GM10266 (cell line): ENCODE results near the gene CHAC2.
"Not testable (repeated sequence)": the region's sequence is repeated elsewhere in the genome, so short reads cannot be mapped to it uniquely, and the experiment has no call there.

Experiments used
- DNase-seq: peaks from one replicate; pipeline ENCODE4 v3.0.0; 2012; ENCODE audit errors: extremely low spot score
- TF ChIP-seq, protein P1 (sequence below): IDR thresholded peaks from 2 replicates; pipeline ENCODE4 v1.5.1; 2012; ENCODE audit warnings: mild to moderate bottlenecking, low read depth; ENCODE audit not compliant: control insufficient read depth, insufficient read depth; ENCODE audit errors: missing control alignments

CHAC2 gene

DNA sequence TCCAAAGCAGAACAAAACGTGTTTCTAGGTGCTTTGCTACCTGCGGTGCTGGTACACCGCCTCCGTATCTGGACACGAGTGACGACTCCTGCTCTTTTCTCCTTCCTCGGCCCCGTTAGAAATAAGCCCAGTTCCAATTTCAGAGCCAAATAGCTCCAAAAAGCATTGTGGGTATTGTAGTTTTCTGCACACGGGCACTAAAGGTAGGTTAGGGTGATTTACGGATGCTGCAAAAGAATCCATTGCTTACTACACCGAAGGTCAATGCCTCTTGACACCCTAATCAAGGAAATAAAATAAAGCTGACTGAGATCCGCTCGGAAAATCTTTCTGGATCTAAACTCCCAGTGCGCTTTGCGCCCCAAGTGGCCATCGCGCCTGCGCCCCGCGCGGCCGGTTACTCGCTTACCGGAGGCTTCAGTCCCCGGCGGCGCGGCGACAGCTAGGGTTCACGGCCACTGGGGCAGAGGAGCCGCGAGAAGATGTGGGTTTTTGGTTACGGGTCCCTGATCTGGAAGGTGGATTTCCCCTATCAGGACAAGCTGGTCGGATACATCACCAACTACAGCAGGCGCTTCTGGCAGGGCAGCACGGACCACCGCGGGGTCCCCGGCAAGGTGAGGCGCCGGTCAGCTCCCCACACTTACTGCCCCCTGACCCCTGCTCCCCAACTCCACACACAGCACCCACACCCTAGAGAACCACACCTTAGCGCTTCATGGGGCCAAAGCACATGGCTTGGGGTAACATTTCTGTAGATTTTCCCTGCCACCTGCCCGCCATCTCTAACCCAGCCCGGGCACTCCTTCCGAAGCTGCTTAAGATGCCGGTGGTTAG is at the start of gene CHAC2:
TSS of gene CHAC2 (plus strand) at position 400 of the 837 bp plus-strand sequence. CDS start at position 483, 83 bp downstream.
- TF ChIP-seq, protein P1, sequence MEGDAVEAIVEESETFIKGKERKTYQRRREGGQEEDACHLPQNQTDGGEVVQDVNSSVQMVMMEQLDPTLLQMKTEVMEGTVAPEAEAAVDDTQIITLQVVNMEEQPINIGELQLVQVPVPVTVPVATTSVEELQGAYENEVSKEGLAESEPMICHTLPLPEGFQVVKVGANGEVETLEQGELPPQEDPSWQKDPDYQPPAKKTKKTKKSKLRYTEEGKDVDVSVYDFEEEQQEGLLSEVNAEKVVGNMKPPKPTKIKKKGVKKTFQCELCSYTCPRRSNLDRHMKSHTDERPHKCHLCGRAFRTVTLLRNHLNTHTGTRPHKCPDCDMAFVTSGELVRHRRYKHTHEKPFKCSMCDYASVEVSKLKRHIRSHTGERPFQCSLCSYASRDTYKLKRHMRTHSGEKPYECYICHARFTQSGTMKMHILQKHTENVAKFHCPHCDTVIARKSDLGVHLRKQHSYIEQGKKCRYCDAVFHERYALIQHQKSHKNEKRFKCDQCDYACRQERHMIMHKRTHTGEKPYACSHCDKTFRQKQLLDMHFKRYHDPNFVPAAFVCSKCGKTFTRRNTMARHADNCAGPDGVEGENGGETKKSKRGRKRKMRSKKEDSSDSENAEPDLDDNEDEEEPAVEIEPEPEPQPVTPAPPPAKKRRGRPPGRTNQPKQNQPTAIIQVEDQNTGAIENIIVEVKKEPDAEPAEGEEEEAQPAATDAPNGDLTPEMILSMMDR, result no peak
- peak; percentile 80 for DNase-seq

DNA sequence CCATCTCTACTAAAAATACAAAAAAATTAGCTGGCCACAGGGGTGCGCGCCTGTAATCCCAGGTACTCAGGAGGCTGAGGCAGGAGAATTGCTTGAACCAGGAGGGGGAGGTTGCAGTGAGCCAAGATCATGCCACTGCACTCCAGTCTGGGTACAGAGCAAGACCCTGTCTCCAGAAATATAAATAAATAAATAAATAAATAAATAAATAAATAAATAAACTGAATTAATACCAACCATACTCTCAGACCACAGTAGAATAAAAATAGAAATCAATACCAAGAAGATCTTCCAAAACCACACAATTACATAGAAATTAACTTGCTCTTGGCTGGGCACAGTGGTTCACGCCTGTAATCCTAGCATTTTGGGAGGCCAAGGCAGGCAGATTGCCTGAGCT is 46.7 kb upstream of the CHAC2 start:
- DNase-seq, result not testable (repeated sequence)

DNA sequence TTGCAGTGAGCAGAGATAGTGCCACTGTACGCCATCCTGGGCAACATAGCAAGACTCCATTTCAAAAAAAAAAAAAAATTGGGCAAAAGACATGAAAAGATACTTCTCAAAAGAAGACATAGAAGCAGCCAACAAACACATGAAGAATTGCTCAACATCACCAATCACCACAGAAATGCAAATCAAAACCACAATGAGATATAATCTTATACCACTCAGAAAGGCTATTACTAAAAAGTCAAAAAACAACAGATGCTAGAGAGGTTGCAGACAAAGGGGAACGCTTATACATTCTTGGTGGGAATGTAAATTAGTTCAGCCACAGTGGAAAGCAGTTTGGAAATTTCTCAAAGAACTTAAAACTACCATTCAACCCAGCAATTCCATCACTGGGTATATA is 43.1 kb upstream of the CHAC2 start:
- TF ChIP-seq, protein P1, result no peak
- DNase-seq, result no peak

DNA sequence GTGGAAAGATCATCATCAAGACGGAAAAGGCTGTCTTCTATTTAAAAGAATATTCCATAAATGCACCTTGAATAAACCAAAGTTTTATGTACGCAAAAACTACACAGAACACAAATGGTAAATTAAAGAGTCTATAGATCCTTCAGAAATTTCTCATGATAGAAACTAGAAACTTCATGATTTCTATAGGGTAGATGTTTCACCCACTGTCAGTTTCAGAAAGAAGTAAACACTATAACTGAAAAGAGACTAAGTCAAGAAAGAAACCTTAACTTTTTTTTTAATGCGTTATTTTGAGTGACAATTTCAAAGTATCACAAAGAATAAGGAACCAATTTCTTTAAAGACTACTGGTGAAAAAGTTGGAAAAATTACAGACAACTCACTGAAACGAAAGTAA is 41.9 kb upstream of the CHAC2 start:
- DNase-seq, result no peak
- TF ChIP-seq, protein P1, result no peak

DNA sequence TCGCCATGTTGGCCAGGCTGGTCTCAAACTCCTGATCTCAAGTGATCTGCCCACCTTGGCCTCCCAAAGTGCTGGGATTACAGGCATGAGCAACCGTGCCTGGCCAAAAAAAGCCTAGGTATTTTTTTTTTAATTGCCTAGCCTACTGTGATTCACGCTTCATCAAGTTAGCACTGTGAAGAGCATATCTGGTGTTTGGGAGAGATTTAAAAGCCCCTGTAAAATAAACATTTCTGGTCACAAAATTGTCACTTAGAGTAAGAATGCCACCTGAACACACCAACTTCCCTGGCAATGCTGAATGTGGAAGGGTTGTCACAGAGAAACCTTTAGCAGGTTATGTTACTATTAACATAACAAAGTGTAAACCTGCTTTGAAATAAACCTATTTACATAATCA is 39.7 kb upstream of the CHAC2 start:
- TF ChIP-seq, protein P1, result no peak
- DNase-seq, result no peak

DNA sequence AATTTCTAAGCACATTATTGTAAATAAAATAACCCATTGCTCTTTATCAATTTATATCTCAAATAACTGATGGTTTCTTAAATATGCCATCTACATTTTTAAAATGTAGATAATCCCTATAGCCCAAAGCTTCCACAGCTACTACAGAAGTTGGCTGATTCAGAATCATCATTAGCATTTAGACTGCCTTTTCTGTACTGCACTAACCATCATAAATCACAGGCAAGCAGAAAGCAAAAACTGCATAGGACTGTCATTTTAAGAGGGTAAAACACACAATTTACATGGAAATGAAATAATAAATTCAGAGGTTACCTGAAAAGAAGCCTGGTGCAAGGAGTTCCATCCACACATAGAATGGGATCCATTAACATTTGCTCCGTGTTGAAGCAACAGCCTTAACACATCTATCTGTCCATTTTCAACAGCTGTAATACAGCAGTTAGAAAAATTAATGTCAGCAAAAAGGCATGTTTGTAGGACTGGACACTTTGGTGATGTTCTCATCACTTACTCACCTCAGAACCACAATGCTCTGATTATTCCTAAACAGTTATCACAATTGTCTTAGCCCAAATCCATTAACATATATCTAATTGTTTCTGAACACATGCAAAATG is 38.4 kb upstream of the CHAC2 start:
- no peak for DNase-seq
- TF ChIP-seq, protein P1, result no peak

DNA sequence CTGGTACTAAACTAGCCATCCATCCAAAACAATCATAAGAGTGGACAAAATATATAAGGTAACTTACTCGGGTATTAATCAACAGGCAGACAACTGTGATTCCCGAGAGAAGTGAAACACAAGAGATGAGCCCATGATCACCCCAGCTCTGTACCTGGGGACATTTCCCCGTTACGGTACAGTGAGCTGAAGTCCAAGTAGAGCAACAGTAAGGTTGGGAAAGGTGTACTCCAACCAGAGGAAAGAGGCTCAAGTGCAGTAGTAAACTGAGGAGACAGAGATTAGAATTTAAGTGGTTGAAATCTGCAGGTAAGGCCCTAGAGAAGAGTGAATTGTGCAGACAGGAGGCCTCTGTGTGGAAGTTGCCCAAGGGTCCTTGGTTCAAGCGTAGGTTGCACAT is 30.5 kb upstream of the CHAC2 start:
- TF ChIP-seq, protein P1, result no peak
- no peak for DNase-seq

DNA sequence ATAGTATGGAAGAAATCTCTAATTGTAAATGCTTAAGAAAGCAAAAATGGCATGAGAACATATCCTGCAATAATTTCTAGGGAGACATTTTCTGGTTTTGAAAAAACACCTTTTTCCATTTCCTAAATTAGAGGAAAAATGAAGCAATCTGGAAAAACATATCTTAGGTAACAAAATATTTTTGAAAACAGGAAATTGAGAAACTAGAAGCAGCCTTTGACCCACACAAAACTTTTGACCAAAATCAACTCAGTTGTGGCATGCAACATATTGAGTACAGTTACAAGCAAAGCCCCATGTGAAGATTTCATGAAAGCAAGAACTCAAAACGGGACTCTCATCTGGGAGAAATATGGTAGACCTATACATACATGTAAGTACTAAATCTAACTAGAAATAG is 28.6 kb upstream of the CHAC2 start:
- TF ChIP-seq, protein P1, result no peak
- no peak for DNase-seq
